Measurements from ENCODE around the gene ARPC5L. TPM values are rescaled to one million over a fixed set of nuclear protein-coding genes. Genes with fewer than 3 reads are reported as not detected.

The ARPC5L gene
- total and polyA plus RNA-seq, 9 of the 15 experiments (the other 6 are each of a cell fraction or from before 2014, with no cell fraction given), result 25.4 to 113 (median 63.8) TPM

DNA sequence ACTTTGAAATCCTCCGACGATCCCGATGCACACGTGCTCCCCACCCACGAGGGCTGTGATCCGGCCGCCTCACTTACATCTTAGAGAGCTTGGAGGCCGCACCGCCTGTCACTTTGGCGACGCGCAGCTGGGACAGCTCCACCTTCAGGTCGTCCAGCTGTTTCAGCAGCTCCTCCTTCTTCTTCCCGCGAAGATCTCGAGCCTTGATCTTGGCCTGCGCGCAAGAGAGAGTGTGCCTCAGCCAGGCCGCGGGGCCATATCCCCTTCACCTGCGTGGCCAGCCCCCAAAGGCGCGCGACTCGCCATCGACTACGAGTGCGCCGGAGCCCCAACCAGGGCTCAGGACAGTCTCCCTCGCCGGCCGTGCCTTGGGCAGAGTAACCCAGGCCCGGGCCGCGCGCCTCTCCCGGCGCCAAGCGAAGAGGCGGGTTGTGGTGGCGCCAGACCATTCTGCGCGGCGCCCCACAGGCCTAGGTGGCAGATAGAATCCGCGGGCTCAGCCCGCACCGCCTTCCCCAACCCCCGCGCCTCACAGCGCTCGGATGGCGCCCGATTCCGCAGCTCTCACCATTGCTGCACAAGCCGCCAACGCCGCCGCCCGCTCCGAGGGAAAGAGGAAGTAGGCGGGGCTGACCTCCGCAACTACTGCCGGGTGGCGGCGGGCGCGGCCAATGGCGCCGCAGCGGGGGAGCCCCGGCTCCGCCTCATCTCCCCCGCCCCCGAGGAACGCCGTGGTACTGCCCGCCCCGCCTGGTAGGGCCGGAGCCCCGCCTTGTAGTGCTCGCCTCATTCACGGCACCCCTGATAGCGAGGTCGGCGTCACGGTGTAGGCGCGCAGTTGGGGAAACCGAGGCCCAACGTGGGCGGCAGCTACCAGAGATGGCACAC, at the start of gene ARPC5L, which contains the start of gene RPL35 (continued):
- TF ChIP-seq RBBP5 (IDR thresholded peaks at IDR 0.05; ENCODE audit: borderline replicate concordance, insufficient read depth, low read length, poor library complexity, severe bottlenecking), result peak; percentile 99
- no peak for TF ChIP-seq NCOA2 (IDR thresholded peaks at IDR 0.05; ENCODE audit: partially characterized antibody in 2 of 2)
- TF ChIP-seq, protein P1, sequence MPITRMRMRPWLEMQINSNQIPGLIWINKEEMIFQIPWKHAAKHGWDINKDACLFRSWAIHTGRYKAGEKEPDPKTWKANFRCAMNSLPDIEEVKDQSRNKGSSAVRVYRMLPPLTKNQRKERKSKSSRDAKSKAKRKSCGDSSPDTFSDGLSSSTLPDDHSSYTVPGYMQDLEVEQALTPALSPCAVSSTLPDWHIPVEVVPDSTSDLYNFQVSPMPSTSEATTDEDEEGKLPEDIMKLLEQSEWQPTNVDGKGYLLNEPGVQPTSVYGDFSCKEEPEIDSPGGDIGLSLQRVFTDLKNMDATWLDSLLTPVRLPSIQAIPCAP (CRISPR knock-in tag; IDR thresholded peaks at IDR 0.05; ENCODE audit: borderline replicate concordance), result no peak
- no peak for TF ChIP-seq RAD51 (IDR thresholded peaks at IDR 0.05; ENCODE audit: borderline replicate concordance, low read depth)
- TF ChIP-seq, protein P2, sequence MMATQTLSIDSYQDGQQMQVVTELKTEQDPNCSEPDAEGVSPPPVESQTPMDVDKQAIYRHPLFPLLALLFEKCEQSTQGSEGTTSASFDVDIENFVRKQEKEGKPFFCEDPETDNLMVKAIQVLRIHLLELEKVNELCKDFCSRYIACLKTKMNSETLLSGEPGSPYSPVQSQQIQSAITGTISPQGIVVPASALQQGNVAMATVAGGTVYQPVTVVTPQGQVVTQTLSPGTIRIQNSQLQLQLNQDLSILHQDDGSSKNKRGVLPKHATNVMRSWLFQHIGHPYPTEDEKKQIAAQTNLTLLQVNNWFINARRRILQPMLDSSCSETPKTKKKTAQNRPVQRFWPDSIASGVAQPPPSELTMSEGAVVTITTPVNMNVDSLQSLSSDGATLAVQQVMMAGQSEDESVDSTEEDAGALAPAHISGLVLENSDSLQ (IDR thresholded peaks at IDR 0.05), result peak; percentile 40
- TF ChIP-seq MAFF (IDR thresholded peaks at IDR 0.05; ENCODE audit: low read length), result peak; percentile 3; the same call in 1 of the 2 replicates
- TF ChIP-seq RB1 (IDR thresholded peaks at IDR 0.05; ENCODE audit: low read depth), result peak; percentile 84
- no peak for TF ChIP-seq ZNF696 (CRISPR knock-in tag; conservative IDR thresholded peaks at IDR 0.05)
- no peak for TF ChIP-seq STAG1 (CRISPR knock-in tag; IDR thresholded peaks at IDR 0.05; ENCODE audit: borderline replicate concordance)
- TF ChIP-seq, protein P3, sequence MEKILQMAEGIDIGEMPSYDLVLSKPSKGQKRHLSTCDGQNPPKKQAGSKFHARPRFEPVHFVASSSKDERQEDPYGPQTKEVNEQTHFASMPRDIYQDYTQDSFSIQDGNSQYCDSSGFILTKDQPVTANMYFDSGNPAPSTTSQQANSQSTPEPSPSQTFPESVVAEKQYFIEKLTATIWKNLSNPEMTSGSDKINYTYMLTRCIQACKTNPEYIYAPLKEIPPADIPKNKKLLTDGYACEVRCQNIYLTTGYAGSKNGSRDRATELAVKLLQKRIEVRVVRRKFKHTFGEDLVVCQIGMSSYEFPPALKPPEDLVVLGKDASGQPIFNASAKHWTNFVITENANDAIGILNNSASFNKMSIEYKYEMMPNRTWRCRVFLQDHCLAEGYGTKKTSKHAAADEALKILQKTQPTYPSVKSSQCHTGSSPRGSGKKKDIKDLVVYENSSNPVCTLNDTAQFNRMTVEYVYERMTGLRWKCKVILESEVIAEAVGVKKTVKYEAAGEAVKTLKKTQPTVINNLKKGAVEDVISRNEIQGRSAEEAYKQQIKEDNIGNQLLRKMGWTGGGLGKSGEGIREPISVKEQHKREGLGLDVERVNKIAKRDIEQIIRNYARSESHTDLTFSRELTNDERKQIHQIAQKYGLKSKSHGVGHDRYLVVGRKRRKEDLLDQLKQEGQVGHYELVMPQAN (IDR thresholded peaks at IDR 0.05; ENCODE audit: borderline replicate concordance), result peak; percentile 93
- peak; percentile 94; the same call in 1 of the 2 replicates for TF ChIP-seq BCOR (IDR thresholded peaks at IDR 0.05)
- peak; percentile 51 for TF ChIP-seq NFYB (IDR thresholded peaks at IDR 0.05; ENCODE audit: extremely low read depth, insufficient read length)
- no peak for TF ChIP-seq MEF2A (IDR thresholded peaks at IDR 0.05; ENCODE audit: control insufficient read depth, low read depth, low read length)
- no peak for TF ChIP-seq PURB (CRISPR knock-in tag; IDR thresholded peaks at IDR 0.05; ENCODE audit: low read depth)
- no peak for TF ChIP-seq KLF16 (IDR thresholded peaks at IDR 0.05)
- TF ChIP-seq PCBP2 (IDR thresholded peaks at IDR 0.05; ENCODE audit: low read depth, low read length, poor library complexity, severe bottlenecking), result peak; percentile 39
- TF ChIP-seq, protein P4, sequence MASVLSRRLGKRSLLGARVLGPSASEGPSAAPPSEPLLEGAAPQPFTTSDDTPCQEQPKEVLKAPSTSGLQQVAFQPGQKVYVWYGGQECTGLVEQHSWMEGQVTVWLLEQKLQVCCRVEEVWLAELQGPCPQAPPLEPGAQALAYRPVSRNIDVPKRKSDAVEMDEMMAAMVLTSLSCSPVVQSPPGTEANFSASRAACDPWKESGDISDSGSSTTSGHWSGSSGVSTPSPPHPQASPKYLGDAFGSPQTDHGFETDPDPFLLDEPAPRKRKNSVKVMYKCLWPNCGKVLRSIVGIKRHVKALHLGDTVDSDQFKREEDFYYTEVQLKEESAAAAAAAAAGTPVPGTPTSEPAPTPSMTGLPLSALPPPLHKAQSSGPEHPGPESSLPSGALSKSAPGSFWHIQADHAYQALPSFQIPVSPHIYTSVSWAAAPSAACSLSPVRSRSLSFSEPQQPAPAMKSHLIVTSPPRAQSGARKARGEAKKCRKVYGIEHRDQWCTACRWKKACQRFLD (CRISPR knock-in tag; IDR thresholded peaks at IDR 0.05), result peak; percentile 41; the same call in 1 of the 2 replicates
- TF ChIP-seq PYGO2 (tag; IDR thresholded peaks at IDR 0.05), result no peak
- TF ChIP-seq RBFOX2 (IDR thresholded peaks at IDR 0.05; ENCODE audit: low read depth, low read length), result peak; percentile 99
- TF ChIP-seq NFRKB (IDR thresholded peaks at IDR 0.05; ENCODE audit: low read depth), result peak; percentile 72
- peak; percentile 98 for TF ChIP-seq JUND (IDR thresholded peaks at IDR 0.05; ENCODE audit: borderline replicate concordance, low read depth, low read length)
- no peak; the same call in 2 of the 3 replicates for TF ChIP-seq JUND (tag; IDR thresholded peaks at IDR 0.05; ENCODE audit: borderline replicate concordance, low read depth, low read length)
